Caco-2 (cell line): ENCODE data around the gene ARMC2. TPM values are rescaled to one million over a fixed set of nuclear protein-coding genes. Genes with fewer than 3 reads are reported as not detected.

Experiments
- BruUV-seq: library from RNA; stranded (reverse); fragments of 400-500 nt; replicated peaks from 2 replicates; lab custom pipeline; 2021; lab: Mats Ljungman, UMichigan
- CTCF ChIA-PET: fragments of 300-600 bp; sonication (Branson Sonifier 250); formaldehyde crosslinking; loops from one replicate; lab custom pipeline; 2022; ENCODE audit warnings: antibody characterized with exemption; lab: Charles Lee
- POLR2A ChIA-PET: fragments of 300-600 bp; sonication (Branson Sonifier 250); formaldehyde crosslinking; loops from one replicate; lab custom pipeline; 2022; ENCODE audit warnings: antibody characterized with exemption; lab: Charles Lee
- DNase-seq, 2 experiments: peaks; one replicate each; pipeline versions ENCODE4 v3.0.0 to v3.0.0-alpha.2; 2020 to 2022
- H3K27me3 ChIP-seq: replicated peaks from 2 replicates; pipeline ENCODE4 v1.6.0; 2011; ENCODE audit warnings: low read length; ENCODE audit not compliant: control insufficient read depth, insufficient read depth
- H3K36me3 ChIP-seq: 2 replicates; pipeline ENCODE4 v1.5.1; 2011; ENCODE audit warnings: low read length; ENCODE audit not compliant: control insufficient read depth, insufficient read depth
- H3K4me1 ChIP-seq: fragments of 250-450 bp; sonication (Bioruptor Pico); 2 replicates; pipeline ENCODE4 v1.5.1; 2020; ENCODE audit warnings: mild to moderate bottlenecking
- H3K4me3 ChIP-seq: 2 replicates; pipeline ENCODE4 v1.5.1; 2011; ENCODE audit warnings: low read depth, mild to moderate bottlenecking, control low read depth, low read length
- H3K9me3 ChIP-seq: fragments of 250-450 bp; sonication (Bioruptor Pico); 2 replicates; pipeline ENCODE4 v1.5.1; 2020; ENCODE audit warnings: mild to moderate bottlenecking, moderate library complexity
- H3K27ac Mint-ChIP-seq: one replicate; pipeline ENCODE4 v1.8.0; 2022; ENCODE audit warnings: mixed read lengths; ENCODE audit not compliant: unreplicated experiment
- H3K27me3 Mint-ChIP-seq: one replicate; pipeline ENCODE4 v1.8.0; 2022; ENCODE audit warnings: mixed read lengths; ENCODE audit not compliant: insufficient read depth, unreplicated experiment
- H3K36me3 Mint-ChIP-seq: one replicate; pipeline ENCODE4 v1.8.0; 2022; ENCODE audit warnings: mild to moderate bottlenecking, mixed read lengths; ENCODE audit not compliant: insufficient read depth, unreplicated experiment
- H3K4me1 Mint-ChIP-seq: one replicate; pipeline ENCODE4 v1.8.0; 2022; ENCODE audit warnings: low read depth, mixed read lengths; ENCODE audit not compliant: unreplicated experiment
- H3K4me3 Mint-ChIP-seq: one replicate; pipeline ENCODE4 v1.8.0; 2022; ENCODE audit warnings: mild to moderate bottlenecking, moderate library complexity, mixed read lengths; ENCODE audit not compliant: unreplicated experiment
- H3K9me3 Mint-ChIP-seq: one replicate; pipeline ENCODE4 v1.8.0; 2022; ENCODE audit warnings: mixed read lengths; ENCODE audit not compliant: unreplicated experiment
- CTCF ChIP-seq, 2 experiments: fragments of 200-600 bp in 1 of 2; IDR thresholded peaks; 1 replicate in 1 of 2; 2 replicates in 1 of 2; pipeline versions ENCODE4 v1.5.1 to v1.8.0; 2011 to 2022; ENCODE audit warnings: antibody characterized with exemption in 1 of 2, control low read depth in 1 of 2, inconsistent platforms in 1 of 2, low read depth in 1 of 2, low read length in 1 of 2, mild to moderate bottlenecking in 1 of 2, moderate library complexity in 1 of 2; ENCODE audit not compliant: insufficient read depth in 1 of 2, severe bottlenecking in 1 of 2, unreplicated experiment in 1 of 2
- intact Hi-C: fragments of 100-400 bp; cut with micrococcal nuclease; formaldehyde crosslinking; loops from one replicate; pipeline ENCODE4 v1.10.0; 2022; ENCODE audit not compliant: unreplicated experiment
- total RNA-seq: library from RNA; stranded (reverse); gene quantifications from 2 replicates; pipeline ENCODE4 v1.2.3, GENCODE V29; 2022

Gene ARMC2
- total RNA-seq, 1 experiment from 2014 or later: 7.8 TPM

GRCh38 chr6:108996208-108996607 lies 148.0 kb downstream of the ARMC2 start:
- no peak for DNase-seq
- no TSS peak for BruUV-seq
- intact Hi-C loops: no loop called here
- Mint-ChIP-seq H3K27me3 (no peaks in the 10 kb centered on the region), H3K27ac (no peak overlapping the region), H3K4me3 (no peak overlapping the region), H3K4me1 (peaks cover 10% of the 10 kb centered on the region), H3K36me3 (peaks cover 28% of the 10 kb centered on the region), H3K9me3 (no peaks in the 10 kb centered on the region)
- Histone ChIP-seq H3K36me3 (peaks cover 2% of the 10 kb centered on the region; the same call in 1 of the 2 replicates), H3K4me1 (peaks cover 5% of the 10 kb centered on the region; the same call in 1 of the 2 replicates), H3K27me3 (no peaks in the 10 kb centered on the region), H3K9me3 (no peaks in the 10 kb centered on the region), H3K4me3 (no peak overlapping the region)
- no peak for TF ChIP-seq CTCF (IDR thresholded peaks at IDR 0.05; ENCODE audit: insufficient read depth in 1 of 2, low read depth in 1 of 2, low read length in 1 of 2, severe bottlenecking in 1 of 2, unreplicated experiment in 1 of 2)
- POLR2A ChIA-PET: no interaction called here
- CTCF ChIA-PET: no interaction called here

- Histone ChIP-seq H3K4me3 (no peak overlapping the region), H3K27me3 (no peaks in the 10 kb centered on the region), H3K4me1 (peaks cover 20% of the 10 kb centered on the region), H3K36me3 (peaks cover 2% of the 10 kb centered on the region; the same call in 1 of the 2 replicates), H3K9me3 (no peaks in the 10 kb centered on the region)
- BruUV-seq: no TSS peak
- Mint-ChIP-seq H3K27ac (no peak overlapping the region), H3K4me1 (peaks cover 10% of the 10 kb centered on the region), H3K9me3 (no peaks in the 10 kb centered on the region), H3K27me3 (no peaks in the 10 kb centered on the region), H3K36me3 (peaks cover 9% of the 10 kb centered on the region), H3K4me3 (no peak overlapping the region)
- no peak for TF ChIP-seq CTCF (IDR thresholded peaks at IDR 0.05; ENCODE audit: insufficient read depth in 1 of 2, low read depth in 1 of 2, low read length in 1 of 2, severe bottlenecking in 1 of 2, unreplicated experiment in 1 of 2)
- POLR2A ChIA-PET: no interaction called here
- intact Hi-C loops: no loop called here
- CTCF ChIA-PET: no interaction called here
- DNase-seq: no peak
These were observed 150.3 kb downstream of the ARMC2 start for GRCh38 chr6:108998485-108998884.

GRCh38 chr6:108999428-108999827 lies 151.2 kb downstream of the ARMC2 start:
- DNase-seq: no peak
- intact Hi-C loops: no loop called here
- no peaks in the 10 kb centered on the region for H3K27me3 ChIP-seq
- H3K9me3 ChIP-seq: no peaks in the 10 kb centered on the region
- CTCF ChIA-PET: no interaction called here
- Mint-ChIP-seq H3K4me3 (no peak overlapping the region), H3K4me1 (peaks cover 10% of the 10 kb centered on the region), H3K36me3 (peaks cover 9% of the 10 kb centered on the region), H3K9me3 (no peaks in the 10 kb centered on the region), H3K27ac (no peak overlapping the region), H3K27me3 (no peaks in the 10 kb centered on the region)
- no peak for TF ChIP-seq CTCF (IDR thresholded peaks at IDR 0.05; ENCODE audit: insufficient read depth in 1 of 2, low read depth in 1 of 2, low read length in 1 of 2, severe bottlenecking in 1 of 2, unreplicated experiment in 1 of 2)
- peaks cover 2% of the 10 kb centered on the region; the same call in 1 of the 2 replicates for H3K36me3 ChIP-seq
- POLR2A ChIA-PET: no interaction called here
- H3K4me1 ChIP-seq: peaks cover 20% of the 10 kb centered on the region
- BruUV-seq: no TSS peak
- no peak overlapping the region for H3K4me3 ChIP-seq
